Ovary (tissue), 9 donors: ENCODE data around the gene RNF114. TPM values are rescaled to one million over a fixed set of nuclear protein-coding genes. Genes with fewer than 3 reads are reported as not detected.

ENCODE experiments used
- DNase-seq, 5 donors: peaks; one replicate each; pipeline ENCODE4 v3.0.0-alpha.2; 2019 to 2020
- H3K27ac ChIP-seq, 2 donors: fragments of 200-600 bp; one replicate each; pipeline versions ENCODE4 v1.5.1 to v1.8.0; 2019 to 2022
- H3K27me3 ChIP-seq: fragments of 200-600 bp; one replicate; pipeline ENCODE4 v1.8.0; 2022
- H3K36me3 ChIP-seq: fragments of 200-600 bp; sonication (generic); one replicate; pipeline ENCODE4 v1.5.1; 2019
- H3K4me1 ChIP-seq: one replicate; pipeline ENCODE4 v1.8.1; 2013; ENCODE audit warnings: mild to moderate bottlenecking, moderate library complexity; ENCODE audit not compliant: insufficient read depth
- H3K4me3 ChIP-seq: fragments of 200-600 bp; sonication (generic); one replicate; pipeline ENCODE4 v1.5.1; 2017
- H3K9me3 ChIP-seq, 2 donors: fragments of 200-600 bp in 1 of 2; sonication (generic) in 1 of 2; one replicate each; pipeline versions ENCODE4 v1.5.1 to v1.8.1; 2013 to 2019; ENCODE audit warnings: mild to moderate bottlenecking in 1 of 2, moderate library complexity in 1 of 2
- CTCF ChIP-seq, 3 donors: fragments of 450-650 bp in 2 of 3; fragments of 200-600 bp in 1 of 3; IDR thresholded peaks; one replicate each; pipeline versions ENCODE4 v1.5.1 to v1.8.0; 2016 to 2022; ENCODE audit warnings: antibody characterized with exemption in 3 of 3, mild to moderate bottlenecking in 1 of 3
- EP300 ChIP-seq: sonication (generic); formaldehyde crosslinking; IDR thresholded peaks from one replicate; pipeline ENCODE4 v1.6.1; 2017; ENCODE audit warnings: antibody characterized with exemption
- POLR2A ChIP-seq: fragments of 450-650 bp; IDR thresholded peaks from one replicate; pipeline ENCODE4 v1.6.1; 2017; ENCODE audit warnings: antibody characterized with exemption, mild to moderate bottlenecking, moderate library complexity
- WGBS, 3 donors: extraction: QIAGEN DNeasy Blood & Tissue Kit in 1 of 3; methylation state at CpG; one replicate each; pipeline versions ENCODE4 v1.1.5 to v1.1.7; 2013 to 2017; 5-methylcytosine and 5-hydroxymethylcytosine counted together
- intact Hi-C, 4 donors: fragments of 100-400 bp; cut with DNase I; formaldehyde crosslinking; loops; one replicate each; pipeline versions ENCODE4 v1.11.0 to v1.15.1; 2022 to 2023
- polyA plus RNA-seq, 2 donors: library from polyadenylated mRNA; stranded (reverse); fragments of 200-250 nt in 1 of 2; fragments of 350-450 nt in 1 of 2; fragmentation: Illumina TruSeq in 1 of 2; extraction: RNeasy Lipid Tissue Mini Kit (QIAGEN cat#74804) in 1 of 2; gene quantifications; one replicate each; pipeline ENCODE4 v1.2.3, GENCODE V29; 2013 to 2014
- total RNA-seq, 7 donors: library from RNA; depleted of rRNA in 2 of 7; stranded (reverse); fragments of >200 nt in 2 of 7; fragmentation: NEBNext Ultra II Directional in 3 of 7; extraction: Animal tissue kit (Norgen Biotek cat#: 25700) in 3 of 7; gene quantifications; one replicate each; pipeline versions ENCODE4 v1.1.0 to v1.2.4, GENCODE V29; 2016 to 2023
- donor health status: DM: no; HTN: no; CAD: no; lungs with moderate emphysema.
- donor health status: DM: no; HTN: no; CAD: no.
- donor health status: Bipolar disorder and iron deficiency.
- donor health status: DM: yes; HTN: yes; CAD: no.
- donor health status: DM: no; HTN: no; CAD: no.
- donor health status: DM: yes; HTN: yes; CAD: no.

RNF114 gene
- total and polyA plus RNA-seq, 9 donors: 44.2 to 186 (median 65.2) TPM

- 0 to 1% (median 1%) methylated on average over 10 to 23 of the region's 23 CpGs for WGBS, 3 donors
- peaks cover 7% of the 10 kb centered on the region for H3K4me1 ChIP-seq
- intact Hi-C loops: no loop called here
Measured at GRCh38 chr20:49915118-49915379, 21.1 kb upstream of the RNF114 start.

GRCh38 chr20:49915380-49916145, 20.6 kb upstream of the RNF114 start, which contains the start of gene SPATA2:
TSS of gene SPATA2 (minus strand) at chr20:49915529. CDS start at chr20:49908490, 7,039 bp downstream.
- no peaks in the 10 kb centered on the region for H3K27me3 ChIP-seq
- intact Hi-C loops: no loop called here
- no peaks in the 10 kb centered on the region for H3K36me3 ChIP-seq
- H3K9me3 ChIP-seq: no peaks in the 10 kb centered on the region
- 0 to 1% (median 0%) methylated on average over 32 to 69 of the region's 69 CpGs for WGBS, 3 donors
- no peak for TF ChIP-seq EP300
- peak; percentile 54 for TF ChIP-seq POLR2A
- TF ChIP-seq CTCF (IDR thresholded peaks at IDR 0.05): no peak
- H3K27ac ChIP-seq: peak within 1 kb of the TSS; percentile 100
- H3K4me1 ChIP-seq: peaks cover 7% of the 10 kb centered on the region
- peak within 1 kb of the TSS; percentile 100 for H3K4me3 ChIP-seq
- peak; percentile 96 to 97 (median 97) for DNase-seq

More at GRCh38 chr20:49915118-49915379, 21.1 kb upstream of the RNF114 start:
- H3K27me3 ChIP-seq: no peaks in the 10 kb centered on the region
- H3K9me3 ChIP-seq: no peaks in the 10 kb centered on the region
- peak overlapping the region; percentile 100 for H3K4me3 ChIP-seq
- H3K27ac ChIP-seq: peak overlapping the region; percentile 100
- TF ChIP-seq POLR2A (no peak), CTCF (IDR thresholded peaks at IDR 0.05) (no peak), EP300 (no peak)
- H3K36me3 ChIP-seq: no peaks in the 10 kb centered on the region
- peak in 1 of 5 donors; percentile 50 for DNase-seq

- 30 to 45% (median 37%) methylated on average over 19 of the region's 19 CpGs for WGBS, 3 donors
- H3K27me3 ChIP-seq: no peaks in the 10 kb centered on the region
- no peaks in the 10 kb centered on the region for H3K9me3 ChIP-seq
- no peak for DNase-seq
- H3K36me3 ChIP-seq: no peaks in the 10 kb centered on the region
- intact Hi-C loops: no loop called here
- peaks cover 7% of the 10 kb centered on the region for H3K4me1 ChIP-seq
- TF ChIP-seq CTCF (IDR thresholded peaks at IDR 0.05): no peak
- H3K27ac ChIP-seq: peak overlapping the region; percentile 100
- H3K4me3 ChIP-seq: peak overlapping the region; percentile 100
Measured at GRCh38 chr20:49916146-49917002, 19.8 kb upstream of the RNF114 start.

- intact Hi-C loops: no loop called here
- TF ChIP-seq POLR2A: no peak
- no peak for TF ChIP-seq EP300
- no peak for TF ChIP-seq CTCF (IDR thresholded peaks at IDR 0.05)
- no peak for DNase-seq
- Histone ChIP-seq H3K9me3 (no peaks in the 10 kb centered on the region), H3K27me3 (no peaks in the 10 kb centered on the region), H3K4me3 (no peak overlapping the region), H3K36me3 (no peaks in the 10 kb centered on the region), H3K4me1 (peaks cover 7% of the 10 kb centered on the region), H3K27ac (no peak overlapping the region)
- WGBS, 3 donors: 81 to 85% (median 82%) methylated on average over 3 of the region's 3 CpGs
Measured at GRCh38 chr20:49918446-49918845, 17.8 kb upstream of the RNF114 start.
